SJCRH30 (cell line): ENCODE results near the gene NEK8. TPM values are rescaled to one million over a fixed set of nuclear protein-coding genes. Genes with fewer than 3 reads are reported as not detected.
"Not testable (repeated sequence)": the region's sequence is repeated elsewhere in the genome, so short reads cannot be mapped to it uniquely, and the experiment has no call there.

Experiments
- DNase-seq, 2 experiments: peaks; one replicate each; pipeline ENCODE4 v3.0.0-alpha.2; 2015 to 2020
- H3K27ac ChIP-seq: fragments of 250-450 bp; sonication (Bioruptor Pico); 2 replicates; pipeline ENCODE4 v1.5.1; 2020; ENCODE audit warnings: mild to moderate bottlenecking, moderate library complexity
- H3K27me3 ChIP-seq: fragments of 250-450 bp; sonication (Bioruptor Pico); 2 replicates; pipeline ENCODE4 v1.5.1; 2020; ENCODE audit warnings: mild to moderate bottlenecking, moderate library complexity
- H3K36me3 ChIP-seq: fragments of 250-450 bp; sonication (Bioruptor Pico); 2 replicates; pipeline ENCODE4 v1.5.1; 2020; ENCODE audit warnings: mild to moderate bottlenecking, moderate library complexity
- H3K4me1 ChIP-seq: fragments of 250-450 bp; sonication (Bioruptor Pico); 2 replicates; pipeline ENCODE4 v1.5.1; 2020; ENCODE audit warnings: mild to moderate bottlenecking, moderate library complexity
- H3K4me3 ChIP-seq: fragments of 250-450 bp; sonication (Bioruptor Pico); 2 replicates; pipeline ENCODE4 v1.5.1; 2020; ENCODE audit warnings: mild to moderate bottlenecking, moderate library complexity
- H3K9me3 ChIP-seq: fragments of 250-450 bp; sonication (Bioruptor Pico); replicated peaks from 2 replicates; pipeline ENCODE4 v1.5.1; 2020; ENCODE audit warnings: mild to moderate bottlenecking, moderate library complexity
- total RNA-seq: library from RNA; depleted of rRNA; stranded (reverse); fragments of >200 nt; shearing (Covaris generic); gene quantifications from 2 replicates; pipeline ENCODE4 v1.2.3, GENCODE V29; 2014

NEK8 gene
- total RNA-seq, 1 experiment from 2014 or later, result 2.6 TPM

DNA sequence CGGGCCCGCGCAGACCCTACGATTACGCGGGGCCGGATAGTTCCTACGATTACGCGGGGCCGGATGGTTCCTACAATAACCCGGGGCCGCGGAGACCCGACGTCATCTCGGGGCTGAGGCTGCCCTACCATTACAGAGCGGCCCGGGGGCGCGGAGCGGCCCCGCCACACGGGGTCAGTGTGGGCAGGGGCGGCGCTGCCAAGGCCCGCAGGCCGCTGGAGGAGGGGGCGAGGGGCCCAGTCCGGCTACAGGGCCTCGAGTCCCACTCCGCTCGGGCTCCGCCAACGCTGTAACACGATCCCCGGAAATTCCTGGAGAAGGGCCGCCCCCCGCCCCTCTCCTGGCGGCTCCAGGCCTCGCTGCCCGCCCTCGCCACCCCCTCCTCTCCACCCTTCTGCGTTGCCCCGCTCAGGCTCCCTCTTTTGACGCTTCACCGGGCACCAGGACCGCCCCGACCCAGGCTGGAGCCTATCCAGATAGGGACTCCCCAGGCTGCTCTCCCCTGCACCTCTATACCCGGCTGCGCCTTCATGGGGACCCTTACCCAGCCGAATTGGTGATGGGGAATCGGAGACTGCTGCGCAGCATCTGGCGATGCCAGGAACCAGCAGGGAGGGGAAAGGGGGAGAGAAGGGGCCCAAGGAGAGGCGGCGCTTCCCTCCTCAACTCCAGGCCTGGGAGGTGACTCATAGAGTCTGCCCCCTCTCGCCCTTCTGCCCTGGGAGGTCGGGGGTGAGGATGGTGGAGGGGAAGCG lies 10.8 kb upstream of the NEK8 start, which contains the start of gene RAB34:
Gene RAB34, minus strand, starts transcription at position 291 of the 755 bp plus-strand sequence. CDS start 602 bp downstream, outside the sequence.
- peak; percentile 96 to 97 for DNase-seq
- Histone ChIP-seq H3K27ac (peak within 1 kb of the TSS; percentile 89), H3K9me3 (no peaks in the 10 kb centered on the region), H3K4me1 (peaks cover 16% of the 10 kb centered on the region), H3K4me3 (peak within 1 kb of the TSS; percentile 96), H3K36me3 (peaks cover 50% of the 10 kb centered on the region), H3K27me3 (no peaks in the 10 kb centered on the region)

DNA sequence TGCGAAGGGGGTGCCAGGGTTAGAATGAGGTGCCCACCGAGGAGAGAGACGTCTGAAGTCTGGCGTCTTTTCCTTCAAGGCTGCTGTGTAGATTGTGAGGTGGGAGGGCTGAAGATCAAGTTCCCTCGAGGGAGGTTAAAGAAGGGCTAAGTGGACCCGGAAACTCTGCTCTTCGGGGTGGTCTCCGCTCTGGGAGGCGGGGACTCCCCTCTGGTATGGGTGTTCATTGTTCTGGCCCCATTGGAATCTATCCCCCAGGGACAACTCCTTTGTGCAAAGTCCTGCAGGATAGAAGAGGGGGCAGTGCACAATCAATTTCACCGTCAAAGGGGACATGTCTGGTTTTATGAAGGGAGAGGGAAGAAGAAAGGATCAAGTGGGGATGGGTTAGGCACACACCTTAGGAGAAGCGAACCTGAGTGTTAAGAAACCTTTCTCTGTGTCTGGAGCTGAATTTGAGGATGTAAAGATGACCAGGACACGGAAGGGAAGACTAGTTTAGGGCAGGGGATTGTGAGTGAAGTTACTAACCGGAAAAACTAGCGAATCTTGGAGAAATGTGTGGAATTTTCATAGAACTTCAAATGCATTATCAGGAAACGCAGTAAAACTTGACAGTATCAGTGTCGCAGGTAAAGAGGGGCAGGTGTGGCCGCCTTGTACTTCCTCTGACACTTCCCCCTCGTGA lies 10.1 kb upstream of the NEK8 start:
- peak; percentile 87 to 91 for DNase-seq
- Histone ChIP-seq H3K27ac (peak overlapping the region; percentile 89), H3K9me3 (no peaks in the 10 kb centered on the region), H3K4me3 (peak overlapping the region; percentile 96), H3K4me1 (peaks cover 16% of the 10 kb centered on the region), H3K27me3 (no peaks in the 10 kb centered on the region), H3K36me3 (peaks cover 57% of the 10 kb centered on the region)

DNA sequence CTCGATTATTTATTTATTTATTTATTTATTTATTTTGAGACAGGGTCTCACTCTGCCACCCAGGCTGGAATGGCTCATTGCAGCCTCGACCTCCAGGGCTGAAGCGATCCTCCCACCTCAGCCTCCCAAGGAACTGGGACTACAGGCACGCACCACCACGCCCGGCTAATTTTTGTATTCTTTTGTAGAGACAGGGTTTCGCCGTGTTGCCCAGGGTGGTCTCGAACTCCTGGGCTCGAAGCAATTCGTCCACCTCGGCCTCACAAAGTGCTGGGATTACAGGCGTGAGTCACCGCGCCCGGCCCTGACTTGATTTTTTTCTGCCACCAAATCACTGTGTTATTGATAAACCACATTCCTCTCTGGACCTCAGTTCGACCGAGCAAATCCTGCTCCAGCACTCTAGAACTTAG lies 9.6 kb upstream of the NEK8 start:
- peaks cover 16% of the 10 kb centered on the region for H3K4me1 ChIP-seq
- H3K36me3 ChIP-seq, result peaks cover 57% of the 10 kb centered on the region
- peak overlapping the region; percentile 89 for H3K27ac ChIP-seq
- DNase-seq, result no peak
- no peaks in the 10 kb centered on the region for H3K27me3 ChIP-seq
- H3K4me3 ChIP-seq, result peak overlapping the region; percentile 96
- H3K9me3 ChIP-seq, result no peaks in the 10 kb centered on the region

DNA sequence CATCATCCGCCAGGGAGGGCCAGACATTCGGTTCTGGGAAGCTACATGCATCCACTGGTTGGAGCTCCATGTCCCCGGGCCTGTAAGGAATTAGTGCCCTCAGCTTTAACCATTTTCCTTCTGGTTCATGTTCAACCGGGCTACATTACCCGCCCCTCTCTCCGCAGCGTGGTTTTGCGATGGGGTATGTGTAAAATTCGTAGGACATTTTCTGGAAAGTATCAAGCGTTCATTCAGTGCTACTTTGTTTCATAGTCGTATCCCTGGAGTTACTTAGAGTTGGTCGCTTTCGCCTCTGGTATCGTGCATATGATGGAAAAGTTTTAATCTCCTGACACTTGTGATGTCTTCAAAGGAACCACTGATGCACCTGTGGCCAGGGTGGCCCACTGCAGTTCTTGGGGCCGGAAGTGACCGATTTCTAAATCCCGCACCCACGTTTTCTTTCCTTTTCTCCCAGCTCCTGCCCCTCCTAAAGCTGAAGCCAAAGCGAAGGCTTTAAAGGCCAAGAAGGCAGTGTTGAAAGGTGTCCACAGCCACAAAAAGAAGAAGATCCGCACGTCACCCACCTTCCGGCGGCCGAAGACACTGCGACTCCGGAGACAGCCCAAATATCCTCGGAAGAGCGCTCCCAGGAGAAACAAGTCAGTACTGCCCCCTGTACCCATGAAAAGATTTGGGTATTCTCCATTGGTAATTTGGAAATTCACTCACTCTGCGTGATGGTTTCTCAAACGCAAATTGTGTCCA lies 8.2 kb upstream of the NEK8 start:
- no peak for DNase-seq
- peak overlapping the region; percentile 96 for H3K4me3 ChIP-seq
- H3K4me1 ChIP-seq, result peaks cover 28% of the 10 kb centered on the region
- H3K9me3 ChIP-seq, result no peaks in the 10 kb centered on the region
- no peaks in the 10 kb centered on the region for H3K27me3 ChIP-seq
- peaks cover 50% of the 10 kb centered on the region for H3K36me3 ChIP-seq
- H3K27ac ChIP-seq, result peak overlapping the region; percentile 89

DNA sequence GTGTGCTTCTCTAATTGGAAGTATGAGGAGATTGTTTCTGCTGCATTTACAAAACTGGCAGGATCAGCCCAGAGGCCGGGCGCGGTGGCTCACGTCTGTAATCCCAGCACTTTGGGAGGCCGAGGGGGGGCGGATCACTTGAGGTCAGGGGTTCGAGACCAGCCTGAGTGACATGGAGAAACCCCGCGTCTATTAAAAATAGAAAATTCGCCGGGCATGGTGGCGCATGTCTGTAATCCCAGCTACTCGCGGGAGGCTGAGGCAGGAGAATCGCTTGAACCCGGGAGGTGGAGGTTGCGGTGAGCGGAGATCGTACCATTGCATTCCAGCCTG lies 7.6 kb upstream of the NEK8 start:
- not testable (repeated sequence) for H3K27me3 ChIP-seq, H3K9me3 ChIP-seq, DNase-seq
- Histone ChIP-seq H3K4me3 (peak overlapping the region; percentile 96), H3K4me1 (peaks cover 26% of the 10 kb centered on the region), H3K27ac (peak overlapping the region; percentile 89), H3K36me3 (peaks cover 49% of the 10 kb centered on the region)

DNA sequence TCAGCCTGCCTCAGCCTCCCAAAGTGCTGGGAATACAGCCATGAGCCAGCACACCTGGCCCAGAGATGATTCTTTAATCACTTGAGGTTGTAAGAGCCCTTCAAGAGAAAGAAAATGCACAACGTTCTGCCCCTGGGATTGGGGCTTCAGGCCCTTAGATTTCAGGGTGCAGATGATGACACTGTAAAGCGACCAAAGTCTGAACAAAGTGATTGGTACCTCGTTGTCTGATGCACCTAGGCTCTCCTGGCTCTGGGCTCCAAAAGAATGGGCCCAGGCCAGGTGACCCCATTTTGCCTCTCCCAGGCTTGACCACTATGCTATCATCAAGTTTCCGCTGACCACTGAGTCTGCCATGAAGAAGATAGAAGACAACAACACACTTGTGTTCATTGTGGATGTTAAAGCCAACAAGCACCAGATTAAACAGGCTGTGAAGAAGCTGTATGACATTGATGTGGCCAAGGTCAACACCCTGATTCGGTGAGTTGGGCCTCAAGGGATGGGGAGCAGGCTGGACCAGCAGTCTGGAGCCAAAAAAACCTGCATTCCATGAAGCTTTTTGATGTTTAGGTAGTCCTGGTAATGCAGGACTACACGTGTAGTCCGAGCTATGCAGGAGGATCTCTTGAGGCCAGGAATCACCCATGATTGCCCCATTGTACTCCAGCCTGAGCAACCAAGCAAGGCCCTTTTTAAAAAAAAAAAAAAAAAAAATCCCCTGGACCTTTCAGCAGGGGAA lies 6.0 kb upstream of the NEK8 start:
- H3K27ac ChIP-seq, result no peak overlapping the region

DNA sequence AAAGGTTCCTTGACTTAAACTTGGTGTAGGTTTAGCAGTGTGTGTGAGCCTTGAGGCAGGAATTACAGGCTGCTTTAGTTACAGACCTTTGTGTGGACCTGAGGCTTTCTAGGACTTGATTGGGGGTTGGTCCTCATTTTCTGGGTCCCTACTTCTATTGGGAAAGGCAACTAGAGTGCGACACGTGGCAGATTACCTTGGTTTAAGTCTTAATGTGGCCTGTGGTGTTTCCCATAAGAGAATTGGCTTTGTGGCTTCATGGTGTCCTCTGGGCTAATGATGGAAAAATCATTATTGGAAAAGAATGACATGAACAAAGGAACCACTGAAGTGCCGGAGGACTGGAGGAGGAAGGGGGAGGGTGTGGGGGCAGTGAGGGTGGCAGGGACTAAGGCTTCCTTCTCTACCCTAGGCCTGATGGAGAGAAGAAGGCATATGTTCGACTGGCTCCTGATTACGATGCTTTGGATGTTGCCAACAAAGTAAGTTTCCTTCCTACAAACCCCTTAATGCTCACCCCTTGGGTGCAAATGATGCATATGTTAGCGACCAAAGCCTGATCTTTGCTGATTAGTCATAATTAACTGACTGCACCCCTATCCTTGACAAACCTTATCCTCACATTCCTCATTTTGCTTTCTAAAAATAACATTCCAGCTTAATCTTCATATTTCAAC lies 5.3 kb upstream of the NEK8 start:
- no peaks in the 10 kb centered on the region for H3K9me3 ChIP-seq
- peaks cover 20% of the 10 kb centered on the region for H3K4me1 ChIP-seq
- no peak overlapping the region for H3K4me3 ChIP-seq
- H3K27me3 ChIP-seq, result no peaks in the 10 kb centered on the region
- H3K36me3 ChIP-seq, result peaks cover 49% of the 10 kb centered on the region
- no peak for DNase-seq
- H3K27ac ChIP-seq, result no peak overlapping the region

More for the DNA sequence above, 6.0 kb upstream of the NEK8 start:
- Histone ChIP-seq H3K27me3 (no peaks in the 10 kb centered on the region), H3K36me3 (peaks cover 49% of the 10 kb centered on the region), H3K4me3 (no peak overlapping the region), H3K4me1 (peaks cover 20% of the 10 kb centered on the region), H3K9me3 (no peaks in the 10 kb centered on the region)
- no peak for DNase-seq

DNA sequence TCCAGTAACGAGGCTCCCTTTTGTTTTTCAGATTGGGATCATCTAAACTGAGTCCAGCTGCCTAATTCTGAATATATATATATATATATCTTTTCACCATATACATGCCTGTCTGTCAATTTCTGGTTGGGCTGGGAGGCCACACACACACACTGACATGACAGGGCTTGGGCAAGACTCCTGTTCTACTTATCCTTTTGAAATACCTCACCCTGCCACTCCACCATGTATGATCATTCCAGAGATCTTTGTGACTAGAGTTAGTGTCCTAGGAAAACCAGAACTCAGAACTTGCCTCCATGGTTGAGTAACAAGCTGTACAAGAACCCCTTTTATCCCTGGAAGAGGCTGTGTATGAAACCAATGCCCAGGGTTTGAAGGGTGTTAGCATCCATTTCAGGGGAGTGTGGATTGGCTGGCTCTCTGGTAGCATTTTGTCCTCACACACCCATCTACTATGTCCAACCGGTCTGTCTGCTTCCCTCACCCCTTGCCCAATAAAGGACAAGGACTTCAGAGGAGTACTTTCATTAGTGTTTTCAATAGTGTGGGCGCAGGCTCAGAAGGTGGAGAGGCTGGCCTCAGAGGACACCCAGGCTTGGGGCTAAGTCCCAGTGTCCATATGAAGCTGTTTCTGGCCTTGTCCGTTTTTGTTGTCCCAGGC lies 4.6 kb upstream of the NEK8 start:
- H3K27me3 ChIP-seq, H3K9me3 ChIP-seq, H3K4me3 ChIP-seq, DNase-seq, H3K27ac ChIP-seq: not testable (repeated sequence)
- Histone ChIP-seq H3K4me1 (peaks cover 20% of the 10 kb centered on the region), H3K36me3 (peaks cover 49% of the 10 kb centered on the region)

DNA sequence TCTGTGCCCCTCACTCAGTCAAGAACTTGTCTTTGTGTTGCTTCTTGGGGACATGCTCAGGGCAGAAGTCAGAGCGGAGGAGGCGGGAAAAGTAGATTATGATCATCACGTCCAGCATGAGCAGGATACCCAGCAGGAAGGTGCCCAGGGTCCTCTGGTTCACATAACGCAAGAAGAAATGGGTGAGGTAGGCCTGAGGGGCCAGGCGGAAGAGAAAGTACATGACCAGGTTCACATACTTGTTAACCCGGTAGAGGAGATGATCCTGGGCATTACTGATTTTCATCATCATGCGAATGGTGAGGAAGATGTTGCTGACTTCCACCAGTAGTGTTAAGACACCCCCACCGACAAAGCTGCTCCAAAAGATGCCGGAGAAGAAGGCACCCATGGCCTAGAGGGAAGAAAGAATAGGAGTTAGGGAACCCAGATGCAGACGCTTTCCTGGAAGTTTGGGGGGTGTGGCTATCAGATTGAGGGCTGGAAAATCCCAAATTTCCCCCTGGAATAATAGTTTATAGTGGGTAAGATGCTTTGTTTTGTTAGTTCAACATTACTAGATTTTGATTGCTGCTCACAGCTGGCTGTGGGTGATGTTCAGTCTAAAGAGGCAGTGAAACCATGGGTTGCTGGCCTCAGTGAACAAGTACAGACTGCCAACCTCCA lies 4.0 kb upstream of the NEK8 start:
- Histone ChIP-seq H3K27ac (peak overlapping the region; percentile 61), H3K27me3 (no peaks in the 10 kb centered on the region), H3K9me3 (no peaks in the 10 kb centered on the region), H3K4me1 (peaks cover 20% of the 10 kb centered on the region), H3K4me3 (peak overlapping the region; percentile 80), H3K36me3 (peaks cover 49% of the 10 kb centered on the region)
- DNase-seq, result peak in 1 of 2 experiments; percentile 40

DNA sequence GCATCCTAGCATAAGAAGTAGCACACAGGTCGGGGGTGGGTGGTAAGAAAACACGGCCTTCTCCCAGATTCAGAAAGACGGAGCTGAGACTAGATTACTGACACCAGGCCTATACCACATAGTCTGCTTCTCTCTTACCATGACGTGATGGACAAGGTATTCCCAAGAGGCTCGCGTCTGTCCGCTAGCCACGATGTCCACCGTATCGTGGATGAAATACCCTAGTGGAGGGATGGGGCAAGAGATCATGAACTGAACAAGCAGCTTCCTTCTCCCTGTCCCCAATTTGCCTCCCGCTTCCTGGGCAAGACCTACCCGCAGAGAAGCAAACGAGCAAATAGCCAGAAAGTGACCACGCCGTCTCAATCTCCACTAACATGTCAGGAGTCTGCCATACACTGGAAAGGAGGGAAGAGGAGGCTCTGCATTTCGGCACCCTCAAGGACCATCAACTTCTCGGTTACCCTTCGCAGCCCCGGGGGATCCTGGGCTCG lies 3.4 kb upstream of the NEK8 start:
- Histone ChIP-seq H3K36me3 (peaks cover 45% of the 10 kb centered on the region), H3K4me1 (peaks cover 20% of the 10 kb centered on the region), H3K27ac (peak overlapping the region; percentile 61), H3K9me3 (no peaks in the 10 kb centered on the region), H3K4me3 (peak overlapping the region; percentile 80), H3K27me3 (no peaks in the 10 kb centered on the region)
- peak in 1 of 2 experiments; percentile 82 for DNase-seq

DNA sequence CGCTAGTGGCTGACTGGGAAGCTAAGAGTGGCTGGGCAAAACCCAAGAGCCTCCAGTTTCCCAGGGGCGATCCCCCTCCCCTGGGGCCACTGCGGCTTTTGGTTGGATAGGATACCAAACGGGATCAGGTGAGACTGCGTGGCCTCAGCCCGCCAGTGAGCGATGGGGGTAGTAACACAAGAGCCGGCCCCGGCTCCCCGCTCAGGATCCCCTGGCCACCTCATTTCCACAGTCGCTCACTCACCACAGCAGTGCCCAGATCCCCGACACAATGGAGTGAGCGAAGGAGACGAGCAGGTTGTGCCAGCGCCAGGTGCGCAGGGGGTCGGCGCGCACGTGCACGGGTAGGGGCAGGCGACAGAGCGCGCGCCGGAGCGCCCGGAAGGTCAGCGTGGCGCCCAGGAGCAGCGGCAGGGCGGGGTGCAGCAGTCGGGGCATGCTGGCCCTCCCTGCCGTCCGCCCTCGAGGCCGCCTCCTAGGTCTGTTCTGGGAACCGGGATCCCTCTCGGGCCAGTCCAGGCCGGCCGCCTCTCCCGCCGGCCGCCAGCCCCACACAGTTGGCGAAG lies 2.8 kb upstream of the NEK8 start:
- Histone ChIP-seq H3K4me3 (peak overlapping the region; percentile 80), H3K36me3 (peaks cover 40% of the 10 kb centered on the region), H3K27me3 (no peaks in the 10 kb centered on the region), H3K27ac (peak overlapping the region; percentile 61), H3K9me3 (no peaks in the 10 kb centered on the region), H3K4me1 (peaks cover 20% of the 10 kb centered on the region)
- DNase-seq, result peak; percentile 95

DNA sequence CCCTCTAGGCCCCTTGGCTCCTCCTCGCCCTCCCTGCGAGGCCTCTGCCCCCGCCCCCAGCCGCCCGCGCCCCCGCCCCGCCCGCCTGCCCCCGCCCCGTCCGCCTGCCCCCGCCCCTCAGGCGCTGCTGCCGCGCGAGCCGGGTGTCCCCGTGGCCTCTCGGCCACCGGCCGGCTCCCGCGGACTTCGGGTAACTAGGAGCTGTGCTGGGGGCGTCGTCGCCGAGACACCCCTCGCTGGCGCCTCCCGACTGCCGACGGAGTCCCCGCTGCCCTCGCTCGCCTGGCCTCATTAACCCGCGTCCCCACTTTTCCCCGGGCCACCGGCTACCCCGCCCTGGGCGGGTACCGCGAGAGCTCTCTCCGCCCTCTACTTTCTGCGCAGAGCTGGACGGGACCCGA lies 2.4 kb upstream of the NEK8 start, which contains the start of gene TLCD1:
Gene TLCD1, minus strand, starts transcription at position 8 of the 401 bp plus-strand sequence. CDS start 136 bp downstream, outside the sequence.
- H3K4me1 ChIP-seq, result peaks cover 20% of the 10 kb centered on the region

More for the DNA sequence above, 2.4 kb upstream of the NEK8 start, which contains the start of gene TLCD1:
- peak within 1 kb of the TSS; percentile 83 for H3K27ac ChIP-seq
- no peaks in the 10 kb centered on the region for H3K9me3 ChIP-seq
- peaks cover 35% of the 10 kb centered on the region for H3K36me3 ChIP-seq
- no peaks in the 10 kb centered on the region for H3K27me3 ChIP-seq
- H3K4me3 ChIP-seq, result peak within 1 kb of the TSS; percentile 80
- DNase-seq, result peak; percentile 84 to 85
